Activated T-cell treated with anti-CD3 and anti-CD28 coated beads, Interleukin-2, amount 50 U/mL, for 4 hours (primary cell): ENCODE results near the gene DEFB121. TPM values are rescaled to one million over a fixed set of nuclear protein-coding genes. Genes with fewer than 3 reads are reported as not detected.
"Not testable (repeated sequence)": the region's sequence is repeated elsewhere in the genome, so short reads cannot be mapped to it uniquely, and the experiment has no call there.

Experiments
- ATAC-seq, 2 donors: fragments of 200-7000 bp; cut with Tn5 transposase; one replicate each; pipeline ENCODE4 v1.10.0; 2021
- DNase-seq: peaks from one replicate; pipeline ENCODE4 v3.0.0-alpha.2; 2020
- H3K27me3 Mint-ChIP-seq: one replicate; pipeline ENCODE4 v1.8.0; 2021; ENCODE audit warnings: low read depth, mixed read lengths
- H3K36me3 Mint-ChIP-seq: one replicate; pipeline ENCODE4 v1.8.0; 2022; ENCODE audit warnings: mixed read lengths; ENCODE audit not compliant: insufficient read depth
- H3K4me1 Mint-ChIP-seq: one replicate; pipeline ENCODE4 v1.8.0; 2021; ENCODE audit warnings: low read depth, mixed read lengths
- H3K4me3 Mint-ChIP-seq: one replicate; pipeline ENCODE4 v1.8.0; 2021; ENCODE audit warnings: mild to moderate bottlenecking, moderate library complexity, mixed read lengths
- H3K9me3 Mint-ChIP-seq: one replicate; pipeline ENCODE4 v1.8.0; 2021; ENCODE audit warnings: mixed read lengths
- total RNA-seq, 3 donors: library from RNA; stranded (reverse); gene quantifications; one replicate each; pipeline ENCODE4 v1.2.1, GENCODE V29; 2021

DEFB121 gene
- not detected for total RNA-seq

DNA sequence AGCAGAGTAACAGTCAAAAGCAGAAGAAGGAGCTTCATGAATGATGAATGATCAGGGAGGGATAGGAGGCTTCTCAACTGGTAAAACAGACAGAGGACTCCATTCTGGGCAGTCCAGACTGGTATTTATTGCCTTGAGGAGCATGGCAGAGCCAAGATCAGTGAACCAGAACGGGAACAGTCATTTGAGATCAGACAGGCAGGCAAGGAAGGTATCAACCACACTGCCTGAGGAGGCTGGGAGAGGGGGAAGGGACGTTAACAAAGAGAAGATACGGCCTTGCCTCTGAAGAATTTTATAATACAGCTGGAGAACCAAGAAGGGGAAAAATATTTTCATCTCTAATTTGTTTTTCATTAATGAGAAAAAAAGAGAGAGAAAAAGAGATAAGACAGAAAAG, at the start of gene DEFB121:
DEFB121 (minus strand) TSS at position 101 of the 400 bp plus-strand sequence; CDS start at position 38, 63 bp downstream.
- no peaks in the 10 kb centered on the region for H3K9me3 Mint-ChIP-seq
- peaks cover 16% of the 10 kb centered on the region for H3K27me3 Mint-ChIP-seq
- no peak within 1 kb of the TSS for H3K4me3 Mint-ChIP-seq
- DNase-seq (no peak), ATAC-seq (no peak)
- H3K4me1 Mint-ChIP-seq = no peaks in the 10 kb centered on the region
- H3K36me3 Mint-ChIP-seq = no peaks in the 10 kb centered on the region

- Mint-ChIP-seq H3K36me3 (no peaks in the 10 kb centered on the region), H3K9me3 (no peaks in the 10 kb centered on the region), H3K4me1 (no peaks in the 10 kb centered on the region), H3K27me3 (peaks cover 16% of the 10 kb centered on the region), H3K4me3 (no peak overlapping the region)
- ATAC-seq (no peak), DNase-seq (no peak)
These were observed 48.3 kb upstream of the DEFB121 start for GRCh38 chr20:31454361-31454760.

DNA sequence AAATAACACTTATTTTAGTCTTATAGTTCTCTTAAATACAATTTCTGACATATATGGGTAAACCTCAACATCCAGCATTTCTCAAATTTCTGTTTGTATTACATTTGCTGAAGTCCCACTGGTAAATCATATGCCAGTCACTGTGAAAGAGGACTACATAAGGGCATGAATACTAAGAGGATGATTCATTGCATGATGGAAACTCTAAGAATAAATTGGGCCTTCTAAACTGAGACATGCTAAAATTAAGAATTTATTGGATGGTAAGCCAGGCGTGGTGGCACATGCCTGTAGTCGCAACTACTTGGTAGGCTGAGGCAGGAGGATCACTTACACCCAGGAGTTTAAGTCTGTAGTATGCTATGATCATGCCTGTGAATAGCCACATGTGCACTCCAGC, 46.6 kb upstream of the DEFB121 start:
- Mint-ChIP-seq H3K36me3 (no peaks in the 10 kb centered on the region), H3K4me1 (no peaks in the 10 kb centered on the region), H3K4me3 (no peak overlapping the region), H3K27me3 (peaks cover 14% of the 10 kb centered on the region), H3K9me3 (no peaks in the 10 kb centered on the region)
- DNase-seq (no peak), ATAC-seq (no peak)

DNA sequence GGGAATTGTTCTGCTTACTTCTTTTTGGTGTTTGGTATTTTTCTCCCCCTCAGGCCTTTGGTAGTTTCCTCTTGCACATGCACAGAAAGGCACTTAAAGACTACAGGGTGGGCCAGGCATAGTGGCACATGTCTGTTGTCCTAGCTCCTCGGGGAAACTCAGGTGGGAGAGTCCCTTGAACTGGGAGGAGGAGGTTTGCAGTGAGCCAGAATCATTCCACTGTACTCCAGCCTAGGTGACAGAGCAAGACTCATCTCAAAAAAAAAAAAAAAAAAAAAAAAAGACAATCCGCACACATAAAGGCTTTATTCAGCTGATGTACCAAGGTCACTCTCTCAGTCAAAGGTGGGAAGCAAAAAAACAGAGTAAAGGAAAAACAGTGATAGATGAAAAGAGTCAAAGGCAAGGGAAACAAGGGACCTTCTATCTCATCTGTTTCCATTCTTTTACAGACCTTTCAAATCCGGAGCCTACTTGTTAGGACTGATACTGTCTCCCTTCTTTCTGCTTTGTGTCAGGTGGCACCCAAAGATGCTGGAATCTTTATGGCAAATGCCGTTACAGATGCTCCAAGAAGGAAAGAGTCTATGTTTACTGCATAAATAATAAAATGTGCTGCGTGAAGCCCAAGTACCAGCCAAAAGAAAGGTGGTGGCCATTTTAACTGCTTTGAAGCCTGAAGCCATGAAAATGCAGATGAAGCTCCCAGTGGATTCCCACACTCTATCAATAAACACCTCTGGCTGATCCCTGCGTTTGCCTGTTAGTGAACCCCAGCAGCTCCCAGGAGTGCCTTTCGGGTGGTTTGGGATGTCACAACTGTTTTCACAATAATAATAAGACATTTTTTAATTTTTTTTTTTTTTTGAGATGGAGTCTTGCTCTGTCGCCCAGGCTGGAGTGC, 43.7 kb upstream of the DEFB121 start:
- no peak overlapping the region for H3K4me3 Mint-ChIP-seq
- peaks cover 8% of the 10 kb centered on the region for H3K27me3 Mint-ChIP-seq
- no peak for DNase-seq
- H3K9me3 Mint-ChIP-seq = no peaks in the 10 kb centered on the region
- no peak for ATAC-seq
- no peaks in the 10 kb centered on the region for H3K36me3 Mint-ChIP-seq
- H3K4me1 Mint-ChIP-seq = no peaks in the 10 kb centered on the region

DNA sequence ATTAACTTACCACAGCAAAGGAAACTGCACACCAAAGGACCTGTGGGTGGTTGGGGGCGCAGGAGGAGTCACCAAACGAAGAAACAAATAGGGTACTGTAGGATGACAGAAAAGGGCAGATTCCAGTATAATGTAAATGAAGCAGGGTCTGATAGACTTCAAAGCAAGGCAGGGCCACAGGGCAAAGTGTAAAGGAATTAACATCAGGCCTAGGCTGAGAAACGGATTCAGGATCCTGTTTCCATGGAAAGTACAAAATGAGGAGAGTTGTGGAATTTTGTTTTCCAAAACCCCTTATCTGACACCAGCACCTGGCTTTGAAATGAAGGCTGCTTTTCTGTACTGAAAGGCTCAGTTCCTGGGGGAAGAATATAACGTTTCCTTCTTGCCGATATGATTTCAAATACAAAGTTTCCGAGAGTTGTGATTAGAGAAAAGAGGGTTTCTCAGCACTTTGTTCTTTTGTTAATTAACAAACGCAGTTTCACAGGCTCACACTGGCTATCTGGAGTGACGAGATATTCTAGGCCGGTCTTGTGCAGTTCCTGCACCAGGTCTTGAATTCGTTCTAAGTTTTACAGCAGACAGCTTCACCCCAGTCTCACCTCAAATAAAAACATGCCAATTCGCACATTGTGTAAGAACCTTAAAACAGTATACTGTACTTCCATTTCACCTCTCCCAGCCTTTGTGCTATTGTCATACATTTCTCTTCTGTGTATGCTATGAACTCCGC, 40.2 kb upstream of the DEFB121 start:
- ATAC-seq (no peak), DNase-seq (no peak)
- Mint-ChIP-seq H3K27me3 (peaks cover 2% of the 10 kb centered on the region), H3K4me1 (no peaks in the 10 kb centered on the region), H3K4me3 (no peak overlapping the region), H3K9me3 (no peaks in the 10 kb centered on the region), H3K36me3 (no peaks in the 10 kb centered on the region)

DNA sequence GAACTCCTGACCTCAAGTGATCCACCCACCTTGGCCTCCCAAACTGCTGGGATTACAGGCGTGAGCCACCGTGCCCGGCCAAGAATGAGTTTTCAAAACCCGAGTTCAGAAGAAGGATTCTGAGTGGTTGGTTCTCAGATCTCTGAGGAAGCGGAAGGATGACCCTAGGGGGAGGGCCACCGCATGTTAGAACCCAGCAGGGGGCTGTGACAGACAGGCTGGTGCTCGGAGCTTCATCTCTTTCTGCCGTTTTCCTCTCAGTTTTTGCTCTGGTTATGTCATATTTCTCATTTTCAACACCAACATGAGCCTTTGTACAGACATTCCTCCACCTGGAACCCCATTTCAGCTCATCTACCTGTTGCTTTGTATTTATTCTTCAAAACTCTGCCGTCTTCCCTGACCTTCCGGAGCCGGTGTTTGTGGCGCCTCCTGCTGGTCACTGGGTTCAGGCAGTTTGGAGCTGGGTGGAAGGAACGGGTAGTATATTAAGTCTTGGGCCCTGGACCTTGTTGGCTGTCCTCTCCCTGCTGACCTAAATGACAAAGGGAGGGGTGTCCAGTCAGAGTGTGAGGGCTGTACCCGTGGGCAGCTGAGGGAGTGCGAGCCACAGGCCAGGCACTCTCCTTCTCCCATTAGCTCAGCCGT, 34.1 kb upstream of the DEFB121 start, which contains the start of gene DEFB123:
DEFB123 (plus strand) TSS at position 621 of the 648 bp plus-strand sequence. CDS start 67 bp downstream, outside the sequence.
- DNase-seq (no peak), ATAC-seq (no peak)
- no peaks in the 10 kb centered on the region for H3K4me1 Mint-ChIP-seq
- H3K9me3 Mint-ChIP-seq = no peaks in the 10 kb centered on the region
- H3K36me3 Mint-ChIP-seq = no peaks in the 10 kb centered on the region
- H3K27me3 Mint-ChIP-seq = peaks cover 15% of the 10 kb centered on the region
- no peak within 1 kb of the TSS for H3K4me3 Mint-ChIP-seq

DNA sequence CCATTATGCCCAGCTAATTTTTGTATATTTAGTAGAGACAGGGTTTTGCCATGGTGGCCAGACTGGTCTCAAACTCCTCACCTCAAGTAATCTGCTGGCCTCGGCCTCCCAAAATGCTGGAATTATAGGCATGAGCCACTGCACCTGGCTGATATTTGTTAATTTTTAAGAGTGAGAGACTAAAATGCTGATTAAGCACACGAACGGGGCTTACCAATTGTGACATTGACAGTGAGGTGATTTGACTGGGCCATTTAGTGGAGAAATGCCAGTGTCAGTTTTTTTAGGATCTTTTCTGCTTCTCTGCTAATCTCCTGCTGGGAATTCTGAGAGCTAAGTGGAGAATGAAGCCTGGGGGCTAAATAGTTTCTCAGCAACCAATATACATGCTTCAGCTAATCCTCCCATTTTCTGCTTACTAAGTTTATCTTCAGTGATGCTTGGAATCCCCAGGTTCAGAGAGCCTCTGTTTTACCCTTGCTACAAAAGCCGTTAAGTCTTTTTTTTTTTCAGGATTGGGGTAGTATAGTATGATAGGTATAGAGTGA, 24.6 kb upstream of the DEFB121 start:
- Mint-ChIP-seq H3K4me3 (no peak overlapping the region), H3K4me1 (no peaks in the 10 kb centered on the region), H3K27me3 (peaks cover 18% of the 10 kb centered on the region), H3K9me3 (no peaks in the 10 kb centered on the region), H3K36me3 (no peaks in the 10 kb centered on the region)
- DNase-seq (no peak), ATAC-seq (no peak)

- not testable (repeated sequence) for ATAC-seq, H3K27me3 Mint-ChIP-seq, H3K4me3 Mint-ChIP-seq, H3K4me1 Mint-ChIP-seq, H3K9me3 Mint-ChIP-seq, DNase-seq, H3K36me3 Mint-ChIP-seq
These were observed 21.6 kb upstream of the DEFB121 start for GRCh38 chr20:31427576-31427975.

DNA sequence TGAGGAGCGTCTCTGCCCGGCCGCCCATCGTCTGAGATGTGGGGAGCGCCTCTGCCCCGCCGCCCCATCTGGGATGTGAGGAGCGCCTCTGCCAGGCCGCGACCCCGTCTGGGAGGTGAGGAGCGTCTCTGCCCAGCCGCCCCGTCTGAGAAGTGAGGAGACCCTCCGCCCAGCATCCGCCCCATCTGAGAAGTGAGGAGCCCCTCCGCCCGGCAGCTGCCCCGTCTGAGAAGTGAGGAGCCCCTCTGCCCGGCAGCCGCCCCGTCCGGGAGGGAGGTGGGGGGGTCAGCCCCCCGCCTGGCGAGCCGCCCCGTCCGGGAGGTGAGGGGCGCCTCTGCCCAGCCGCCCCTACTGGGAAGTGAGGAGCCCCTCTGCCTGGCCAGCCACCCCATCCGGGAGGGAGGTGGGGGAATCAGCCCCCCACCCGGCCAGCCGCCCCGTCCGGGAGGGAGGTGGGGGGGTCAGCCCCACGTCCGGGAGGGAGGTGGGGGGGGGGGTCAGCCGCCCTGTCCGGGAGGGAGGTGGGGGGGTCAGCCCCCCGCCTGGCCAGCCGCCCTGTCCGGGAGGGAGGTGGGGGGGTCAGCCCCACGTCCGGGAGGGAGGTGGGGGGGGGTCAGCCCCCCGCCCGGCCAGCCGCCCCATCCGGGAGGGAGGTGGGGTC, 21.0 kb upstream of the DEFB121 start:
- not testable (repeated sequence) for H3K36me3 Mint-ChIP-seq, H3K4me3 Mint-ChIP-seq, DNase-seq, ATAC-seq, H3K4me1 Mint-ChIP-seq, H3K27me3 Mint-ChIP-seq, H3K9me3 Mint-ChIP-seq

GRCh38 chr20:31425797-31426196, 19.8 kb upstream of the DEFB121 start:
- no peaks in the 10 kb centered on the region for H3K4me1 Mint-ChIP-seq
- DNase-seq = no peak
- H3K27me3 Mint-ChIP-seq = no peaks in the 10 kb centered on the region
- H3K36me3 Mint-ChIP-seq = no peaks in the 10 kb centered on the region
- no peaks in the 10 kb centered on the region for H3K9me3 Mint-ChIP-seq
- no peak overlapping the region for H3K4me3 Mint-ChIP-seq
- no peak for ATAC-seq

DNA sequence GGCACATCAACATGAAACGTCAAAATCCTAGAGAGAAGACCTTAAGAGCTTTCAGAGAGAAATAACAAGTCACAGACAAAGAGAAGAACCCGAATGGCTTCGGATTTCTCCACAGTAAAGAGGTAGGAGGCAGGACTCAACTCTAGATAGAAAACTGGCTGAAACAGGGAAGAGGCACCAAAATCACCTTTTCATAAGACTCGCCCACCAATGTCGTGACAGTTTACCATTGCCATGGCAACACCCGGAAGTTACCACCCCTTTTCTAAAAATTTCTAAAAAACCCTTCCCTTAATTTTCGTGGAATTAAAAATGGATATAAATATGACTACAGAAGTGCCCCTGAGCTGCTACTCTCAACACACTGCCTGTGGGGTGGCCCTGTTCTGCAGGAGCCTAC, 12.3 kb upstream of the DEFB121 start:
- Mint-ChIP-seq H3K4me1 (no peaks in the 10 kb centered on the region), H3K4me3 (no peak overlapping the region), H3K9me3 (no peaks in the 10 kb centered on the region), H3K36me3 (no peaks in the 10 kb centered on the region), H3K27me3 (peaks cover 15% of the 10 kb centered on the region)
- ATAC-seq = no peak
- DNase-seq = no peak

GRCh38 chr20:31415653-31416052, 9.6 kb upstream of the DEFB121 start:
- Mint-ChIP-seq H3K9me3 (no peaks in the 10 kb centered on the region), H3K4me1 (no peaks in the 10 kb centered on the region), H3K36me3 (no peaks in the 10 kb centered on the region), H3K27me3 (peaks cover 15% of the 10 kb centered on the region), H3K4me3 (no peak overlapping the region)
- DNase-seq (no peak), ATAC-seq (no peak)

DNA sequence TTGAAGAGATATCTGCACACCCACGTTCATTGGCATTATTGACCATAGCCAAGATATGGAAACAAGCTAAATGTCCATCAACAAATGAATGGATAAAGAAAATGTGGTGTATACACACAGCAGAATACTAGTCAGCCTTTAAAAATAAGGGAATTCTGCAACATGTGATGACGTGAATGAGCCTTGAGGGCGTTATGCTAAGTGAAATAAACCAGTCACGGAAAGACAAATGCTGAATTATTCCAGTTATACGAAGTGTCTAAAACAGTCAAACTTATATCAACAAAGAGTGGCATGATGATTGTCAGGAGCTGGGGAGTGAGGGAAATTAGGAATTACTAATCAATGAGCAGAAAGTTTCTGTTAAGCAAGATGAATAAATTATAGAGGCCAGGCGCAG, 8.4 kb upstream of the DEFB121 start:
- H3K4me3 Mint-ChIP-seq = no peak overlapping the region
- peaks cover 15% of the 10 kb centered on the region for H3K27me3 Mint-ChIP-seq
- no peaks in the 10 kb centered on the region for H3K4me1 Mint-ChIP-seq
- no peak for DNase-seq
- no peak for ATAC-seq
- H3K36me3 Mint-ChIP-seq = no peaks in the 10 kb centered on the region
- H3K9me3 Mint-ChIP-seq = no peaks in the 10 kb centered on the region

GRCh38 chr20:31410011-31410410, 4.0 kb upstream of the DEFB121 start:
- H3K4me3 Mint-ChIP-seq = no peak overlapping the region
- no peaks in the 10 kb centered on the region for H3K36me3 Mint-ChIP-seq
- ATAC-seq (no peak), DNase-seq (no peak)
- H3K4me1 Mint-ChIP-seq = no peaks in the 10 kb centered on the region
- H3K9me3 Mint-ChIP-seq = no peaks in the 10 kb centered on the region
- peaks cover 20% of the 10 kb centered on the region for H3K27me3 Mint-ChIP-seq
